NCI-H187 treated with DMSO at 0.1 percent for 48 hours (cell line): ENCODE measurements around the gene PAK1.
"Not testable (repeated sequence)": the region's sequence is repeated elsewhere in the genome, so short reads cannot be mapped to it uniquely, and the experiment has no call there.

Experiments used
- DNase-seq: peaks from one replicate; lab custom pipeline; 2025; lab: John Stamatoyannopoulos, UW

PAK1 gene

DNA sequence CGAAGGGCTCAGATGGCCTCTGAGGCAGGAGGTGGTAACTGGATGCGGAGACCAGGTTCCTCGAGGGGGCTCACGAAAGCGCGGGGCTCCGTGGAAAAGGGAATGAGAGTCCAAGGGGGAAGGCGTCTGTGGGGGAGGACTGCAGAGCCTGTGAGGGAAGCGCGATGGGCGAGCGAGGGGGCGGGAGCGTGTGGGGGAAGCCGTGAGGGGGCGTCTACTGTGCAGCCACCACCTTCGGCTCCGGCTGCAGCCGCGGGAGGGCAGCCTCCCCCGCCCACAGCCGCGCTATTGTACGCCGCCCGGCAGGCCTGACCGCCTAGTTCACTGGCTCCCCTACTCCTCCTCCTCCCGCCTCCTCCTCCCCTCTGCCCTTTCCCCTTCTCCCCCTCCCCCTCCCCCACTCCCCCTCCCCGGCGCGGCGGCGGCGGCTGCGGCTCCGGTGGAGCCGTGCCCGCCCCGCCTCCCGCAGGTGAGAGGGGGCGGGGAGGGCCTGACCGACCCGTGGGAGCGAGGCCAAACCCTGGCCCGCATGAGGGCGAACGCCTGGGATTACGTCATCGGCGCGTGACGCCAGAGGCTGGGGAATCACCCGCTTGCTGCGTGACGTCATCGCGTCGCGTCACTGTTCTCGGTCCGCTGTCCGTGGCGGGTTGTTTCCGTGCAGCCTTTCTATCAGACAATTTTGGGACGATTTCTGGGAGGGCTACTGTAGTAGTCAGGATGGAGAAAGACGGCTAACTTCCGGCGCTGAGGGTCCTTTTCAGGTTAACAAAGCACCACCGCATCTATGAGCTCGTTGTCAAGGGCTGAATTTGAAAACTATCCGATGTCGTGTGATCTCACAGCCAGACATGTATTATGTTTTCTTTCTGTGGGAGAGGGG is at the start of gene PAK1:
TSS of gene PAK1 (minus strand) at position 294 of the 883 bp plus-strand sequence. CDS start 81,574 bp downstream, outside the sequence.
- peak; percentile 13 for DNase-seq

DNA sequence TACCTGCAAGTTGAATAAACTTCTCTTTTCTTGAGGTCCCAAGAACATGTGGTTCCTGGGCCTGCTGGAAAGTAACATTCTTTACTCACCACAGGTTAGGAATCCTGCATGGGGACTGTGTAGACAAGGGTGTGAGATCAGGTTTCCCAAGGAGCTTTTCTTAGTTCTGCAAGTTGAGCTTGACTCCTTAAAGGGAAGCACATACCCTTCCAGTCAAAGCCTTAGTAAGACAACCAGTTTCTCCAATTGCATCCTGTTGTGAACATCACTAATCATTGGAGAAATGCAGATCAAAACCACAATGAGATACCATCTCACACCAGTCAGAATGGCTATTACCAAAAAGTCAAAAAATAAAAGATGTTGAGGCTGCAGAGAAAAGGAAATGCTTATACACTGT is 48.3 kb upstream of the PAK1 start:
- no peak for DNase-seq

- DNase-seq: no peak
Measured at GRCh38 chr11:77519847-77520246, 46.0 kb upstream of the PAK1 start.

- no peak for DNase-seq
Measured at GRCh38 chr11:77518471-77518870, 44.6 kb upstream of the PAK1 start.

DNA sequence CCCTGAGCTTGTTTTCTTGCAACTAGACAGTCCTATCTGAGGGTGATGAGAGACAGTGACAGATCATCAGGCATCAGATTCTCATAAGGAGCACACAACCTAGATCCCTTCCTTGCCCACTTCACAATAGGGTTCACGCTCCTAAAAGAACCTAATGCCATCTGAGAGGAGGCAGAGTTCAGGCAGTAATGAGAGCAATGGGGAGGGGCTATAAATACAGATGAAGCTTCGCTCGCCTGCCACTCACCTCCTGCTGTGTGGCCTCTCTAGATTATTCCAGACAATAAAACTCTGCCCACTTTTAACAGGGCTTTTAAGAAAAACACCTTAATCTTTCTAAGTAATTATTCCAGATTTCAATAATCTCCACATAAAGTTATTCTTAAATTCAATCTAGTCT is 43.9 kb upstream of the PAK1 start:
- no peak for DNase-seq

GRCh38 chr11:77517226-77517625 is 43.3 kb upstream of the PAK1 start:
- DNase-seq: no peak

DNA sequence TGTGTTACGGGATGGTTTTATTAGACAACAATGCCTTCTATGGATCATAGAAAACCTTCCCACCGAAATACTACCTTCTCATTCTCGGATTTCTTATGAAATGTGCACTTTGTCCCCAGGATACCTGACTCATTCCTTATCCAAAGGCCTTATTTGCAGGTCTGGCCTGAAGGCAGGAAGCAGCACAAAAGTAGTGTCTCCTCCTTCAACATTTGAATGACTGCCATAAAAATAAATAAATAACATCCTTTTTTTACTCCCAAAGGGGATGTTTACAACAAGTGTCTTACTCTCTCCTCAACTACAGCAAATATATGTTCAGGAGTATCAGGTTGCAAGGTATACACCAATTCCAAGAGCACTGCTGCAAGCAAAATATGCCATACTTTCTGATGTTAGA is 41.6 kb upstream of the PAK1 start:
- no peak for DNase-seq

DNA sequence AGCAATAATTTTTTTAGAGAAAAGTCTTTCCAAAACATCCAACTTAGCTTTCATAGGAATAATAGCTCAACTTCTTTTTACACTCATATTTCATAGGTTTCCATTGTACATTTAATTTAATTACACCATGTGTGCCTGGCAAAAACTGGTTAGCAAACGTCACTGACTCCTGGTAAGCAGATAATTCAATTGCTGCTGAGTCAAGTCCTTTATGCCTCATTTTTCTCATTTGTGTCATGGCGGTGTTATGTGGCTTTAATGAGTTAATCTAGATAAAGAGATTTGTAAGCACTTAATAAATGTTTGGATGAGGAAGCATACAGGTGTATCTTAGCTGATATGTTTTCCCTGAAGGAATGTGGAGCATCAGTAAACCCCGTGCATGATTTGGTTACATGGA is 41.2 kb upstream of the PAK1 start:
- no peak for DNase-seq

GRCh38 chr11:77512092-77512491 is 38.2 kb upstream of the PAK1 start:
- DNase-seq: no peak

- DNase-seq: no peak
Measured at GRCh38 chr11:77510851-77511250, 37.0 kb upstream of the PAK1 start.

DNA sequence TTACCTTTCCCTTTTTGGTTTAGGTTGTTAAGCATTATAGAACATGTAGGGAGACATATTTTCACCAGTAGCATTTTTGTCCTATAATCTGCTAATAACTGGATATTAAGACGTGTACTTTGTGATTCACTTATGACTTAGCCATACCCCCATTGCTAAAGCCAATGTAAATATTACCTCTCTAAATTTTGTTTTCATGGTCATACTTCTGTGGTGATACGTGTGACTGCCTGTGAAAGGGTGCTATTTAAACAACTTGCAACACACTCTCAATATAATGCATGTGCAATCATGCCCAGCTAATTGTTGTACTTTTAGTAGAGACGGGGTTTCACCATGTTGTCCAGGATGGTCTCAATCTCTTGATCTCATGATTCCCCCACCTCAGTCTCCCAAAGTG is 36.2 kb upstream of the PAK1 start:
- DNase-seq: no peak

GRCh38 chr11:77508019-77508418 is 34.1 kb upstream of the PAK1 start:
- no peak for DNase-seq

GRCh38 chr11:77506857-77507256 is 33.0 kb upstream of the PAK1 start:
- DNase-seq: no peak

DNA sequence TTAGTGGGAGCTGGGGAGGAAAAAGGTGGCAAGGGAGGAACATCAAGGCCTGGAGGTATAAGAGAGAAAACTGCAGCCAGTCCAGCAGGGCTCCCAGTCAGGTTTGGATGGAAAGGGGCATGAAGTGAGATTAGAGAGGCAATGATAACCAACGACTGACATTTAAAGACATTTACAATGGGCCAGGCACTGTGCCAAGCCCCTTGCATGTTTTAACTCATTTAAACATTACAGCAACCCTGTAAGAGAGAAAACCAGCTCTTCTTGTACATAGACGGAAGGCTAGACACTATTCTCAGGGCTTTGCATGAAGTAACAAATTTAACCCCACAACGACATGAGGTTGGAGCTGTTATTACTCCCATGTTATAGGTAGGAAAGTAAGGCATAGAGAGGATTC is 32.1 kb upstream of the PAK1 start:
- no peak for DNase-seq

- no peak for DNase-seq
Measured at GRCh38 chr11:77503006-77503405, 29.1 kb upstream of the PAK1 start.

GRCh38 chr11:77502346-77502905 is 28.5 kb upstream of the PAK1 start:
- DNase-seq: no peak

DNA sequence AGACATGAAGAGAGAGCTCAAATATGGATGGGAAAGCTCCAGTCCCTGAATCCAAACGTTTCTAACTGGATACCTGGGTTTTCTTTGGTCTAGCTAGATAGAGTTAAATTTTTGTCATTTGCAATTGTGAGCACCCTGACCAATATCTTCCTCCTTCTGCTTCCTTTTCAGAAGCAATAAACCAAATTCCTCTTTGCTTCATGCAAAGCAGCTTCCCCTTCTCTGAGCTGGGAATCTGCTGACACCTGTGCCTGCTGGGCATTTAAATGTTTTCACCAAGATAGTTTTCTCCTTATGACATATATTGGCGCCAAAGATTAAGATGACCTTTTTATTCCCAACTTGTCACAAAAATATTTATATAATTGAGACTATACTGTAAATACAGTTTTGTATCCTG is 27.9 kb upstream of the PAK1 start:
- no peak for DNase-seq

DNA sequence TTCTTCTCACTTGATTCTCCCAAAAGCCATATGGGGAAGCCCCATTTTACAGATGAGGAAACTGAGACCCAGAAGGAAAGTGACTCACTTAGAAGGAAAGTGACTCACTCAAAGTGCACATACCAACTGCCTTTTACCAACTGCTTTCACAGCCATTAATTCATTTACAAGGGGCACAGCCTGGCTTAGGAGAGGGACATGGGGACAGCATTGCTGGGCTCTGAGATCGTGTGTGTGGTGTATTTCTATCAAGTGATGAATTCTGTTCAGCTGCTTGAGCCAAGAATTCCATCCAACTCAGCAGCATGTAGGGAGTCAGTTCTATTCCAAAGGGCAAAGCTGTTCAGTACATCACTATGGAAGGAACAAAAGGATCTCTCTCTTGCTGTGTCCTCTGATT is 23.5 kb upstream of the PAK1 start:
- DNase-seq: no peak

GRCh38 chr11:77495526-77495925 is 21.6 kb upstream of the PAK1 start:
- DNase-seq: no peak

- not testable (repeated sequence) for DNase-seq
Measured at GRCh38 chr11:77490035-77490434, 16.1 kb upstream of the PAK1 start.

GRCh38 chr11:77487790-77488189 is 13.9 kb upstream of the PAK1 start:
- DNase-seq: no peak

DNA sequence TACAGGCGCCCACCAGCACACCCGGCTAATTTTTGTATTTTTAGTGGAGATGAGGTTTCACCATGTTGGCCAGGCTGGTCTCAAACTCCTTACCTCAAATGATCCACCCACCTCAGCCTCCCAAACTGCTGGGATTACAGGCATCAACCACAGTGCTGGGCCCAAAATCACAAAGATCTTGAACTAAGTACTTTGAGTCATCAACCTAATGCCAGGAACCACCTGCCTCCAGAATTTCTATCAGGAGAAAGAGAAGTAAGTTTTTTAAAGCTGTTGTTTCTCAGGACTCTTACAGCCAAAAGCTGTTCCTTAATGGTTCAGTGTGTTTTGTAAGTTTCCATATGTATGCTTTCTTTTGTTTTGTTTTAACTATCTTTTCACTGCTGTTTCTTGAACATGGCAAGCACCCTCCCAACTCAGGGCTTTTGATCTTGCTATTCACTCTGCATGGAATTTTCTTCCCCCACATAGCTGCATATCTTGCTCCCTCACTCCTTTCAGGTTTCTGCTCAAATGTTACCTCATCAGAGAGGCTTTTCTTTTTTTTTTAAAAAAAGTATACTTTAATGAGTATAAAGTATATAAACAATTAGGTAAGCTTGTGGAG is 6.0 kb upstream of the PAK1 start:
- DNase-seq: no peak

- no peak for DNase-seq
Measured at GRCh38 chr11:77475206-77475605, 1.3 kb upstream of the PAK1 start.
